Ectodermal cell (in vitro differentiated cells): ENCODE data around the gene BLVRA.
"Not testable (repeated sequence)": the region's sequence is repeated elsewhere in the genome, so short reads cannot be mapped to it uniquely, and the experiment has no call there.

Source experiments
- H3K27ac ChIP-seq: 2 replicates; pipeline ENCODE4 v1.7.0; 2013; ENCODE audit warnings: mild to moderate bottlenecking, low read depth, low read length; ENCODE audit not compliant: insufficient read depth, poor library complexity, severe bottlenecking
- H3K27me3 ChIP-seq: 2 replicates; pipeline ENCODE4 v1.7.0; 2013; ENCODE audit warnings: mild to moderate bottlenecking, low read length; ENCODE audit not compliant: insufficient read depth, control insufficient read depth, poor library complexity, severe bottlenecking
- H3K36me3 ChIP-seq: one replicate; pipeline ENCODE4 v1.7.0; 2013; ENCODE audit warnings: low read length; ENCODE audit not compliant: control insufficient read depth, insufficient read depth
- H3K4me1 ChIP-seq: one replicate; pipeline ENCODE4 v1.7.0; 2013; ENCODE audit warnings: low read length; ENCODE audit not compliant: control insufficient read depth, insufficient read depth
- H3K4me3 ChIP-seq: 2 replicates; pipeline ENCODE4 v1.7.0; 2013; ENCODE audit warnings: low read depth, low read length, control low read depth; ENCODE audit not compliant: insufficient read depth
- H3K9me3 ChIP-seq: 2 replicates; pipeline ENCODE4 v1.7.0; 2013; ENCODE audit warnings: mild to moderate bottlenecking, low read length, moderate library complexity; ENCODE audit not compliant: control insufficient read depth
- WGBS, 2 experiments: methylation state at CpG; one replicate each; pipeline ENCODE4 v1.1.7; 2013; ENCODE audit warnings: missing lambda C conversion rate in 2 of 2; 5-methylcytosine and 5-hydroxymethylcytosine counted together

The BLVRA gene

GRCh38 chr7:43803865-43804264, 45.4 kb downstream of the BLVRA start:
- H3K4me1 ChIP-seq, result no peaks in the 10 kb centered on the region
- no peak overlapping the region for H3K27ac ChIP-seq
- H3K27me3 ChIP-seq, result no peaks in the 10 kb centered on the region
- H3K4me3 ChIP-seq, result no peak overlapping the region
- H3K9me3 ChIP-seq, result no peaks in the 10 kb centered on the region
- no peaks in the 10 kb centered on the region for H3K36me3 ChIP-seq
- WGBS, 2 experiments, result 87 to 92% methylated on average over 2 of the region's 2 CpGs

- no peaks in the 10 kb centered on the region for H3K4me1 ChIP-seq
- 90 to 96% methylated on average over 11 of the region's 11 CpGs for WGBS, 2 experiments
- no peaks in the 10 kb centered on the region for H3K27me3 ChIP-seq
Observed at GRCh38 chr7:43808410-43808809, 49.9 kb downstream of the BLVRA start.

GRCh38 chr7:43810195-43810941, 51.9 kb downstream of the BLVRA start:
- H3K9me3 ChIP-seq, H3K27ac ChIP-seq, H3K4me3 ChIP-seq, H3K4me1 ChIP-seq, H3K36me3 ChIP-seq, H3K27me3 ChIP-seq: not testable (repeated sequence)
- WGBS, 2 experiments, result 82 to 83% methylated on average over 16 of the region's 16 CpGs

More at GRCh38 chr7:43808410-43808809, 49.9 kb downstream of the BLVRA start:
- Histone ChIP-seq H3K4me3 (no peak overlapping the region), H3K9me3 (no peaks in the 10 kb centered on the region), H3K36me3 (no peaks in the 10 kb centered on the region), H3K27ac (no peak overlapping the region)

GRCh38 chr7:43815373-43815772, 56.9 kb downstream of the BLVRA start:
- Histone ChIP-seq H3K9me3 (no peaks in the 10 kb centered on the region), H3K27ac (no peak overlapping the region), H3K27me3 (no peaks in the 10 kb centered on the region), H3K4me1 (no peaks in the 10 kb centered on the region), H3K4me3 (no peak overlapping the region), H3K36me3 (no peaks in the 10 kb centered on the region)
- 59 to 61% methylated on average over 3 of the region's 3 CpGs for WGBS, 2 experiments

GRCh38 chr7:43816046-43816797, 57.7 kb downstream of the BLVRA start:
- H3K9me3 ChIP-seq, H3K4me1 ChIP-seq, H3K36me3 ChIP-seq, H3K4me3 ChIP-seq, H3K27me3 ChIP-seq, H3K27ac ChIP-seq: not testable (repeated sequence)
- 61 to 63% methylated on average over 2 of the region's 2 CpGs for WGBS, 2 experiments

GRCh38 chr7:43823425-43823824, 64.9 kb downstream of the BLVRA start:
- H3K27ac ChIP-seq, H3K4me1 ChIP-seq, H3K9me3 ChIP-seq, H3K27me3 ChIP-seq, H3K4me3 ChIP-seq, H3K36me3 ChIP-seq: not testable (repeated sequence)
- WGBS, 2 experiments, result 93 to 96% methylated on average over 7 of the region's 7 CpGs

GRCh38 chr7:43823941-43824340, 65.5 kb downstream of the BLVRA start:
- no peaks in the 10 kb centered on the region for H3K27me3 ChIP-seq
- H3K4me1 ChIP-seq, result no peaks in the 10 kb centered on the region
- H3K36me3 ChIP-seq, result no peaks in the 10 kb centered on the region
- H3K9me3 ChIP-seq, result no peaks in the 10 kb centered on the region
- H3K4me3 ChIP-seq, result no peak overlapping the region
- H3K27ac ChIP-seq, result no peak overlapping the region
- 88 to 92% methylated on average over 6 of the region's 6 CpGs for WGBS, 2 experiments

GRCh38 chr7:43824513-43824912, 66.0 kb downstream of the BLVRA start:
- not testable (repeated sequence) for H3K27ac ChIP-seq, H3K9me3 ChIP-seq, H3K36me3 ChIP-seq, H3K4me3 ChIP-seq, H3K27me3 ChIP-seq, H3K4me1 ChIP-seq
- 86 to 87% methylated on average over 12 of the region's 12 CpGs for WGBS, 2 experiments

- Histone ChIP-seq H3K4me1 (no peaks in the 10 kb centered on the region), H3K27me3 (no peaks in the 10 kb centered on the region), H3K27ac (no peak overlapping the region), H3K36me3 (no peaks in the 10 kb centered on the region), H3K4me3 (no peak overlapping the region), H3K9me3 (no peaks in the 10 kb centered on the region)
- WGBS, 2 experiments, result 0% methylated on average over 1 of the region's 1 CpG
Observed at GRCh38 chr7:43824963-43825362, 66.5 kb downstream of the BLVRA start.

GRCh38 chr7:43825391-43825808, 66.9 kb downstream of the BLVRA start:
- H3K4me3 ChIP-seq, result no peak overlapping the region
- no peak overlapping the region for H3K27ac ChIP-seq
- H3K9me3 ChIP-seq, result no peaks in the 10 kb centered on the region
- 75 to 76% methylated on average over 5 of the region's 5 CpGs for WGBS, 2 experiments
- H3K27me3 ChIP-seq, result no peaks in the 10 kb centered on the region
- H3K36me3 ChIP-seq, result no peaks in the 10 kb centered on the region
- H3K4me1 ChIP-seq, result no peaks in the 10 kb centered on the region
